DMS53 (cell line): ENCODE data around the gene TMEM243.
A peak's percentile ranks its signal among the peaks of the same experiment; 100 is the strongest.

ENCODE experiments used
- DNase-seq: peaks from one replicate; lab custom pipeline; 2025; lab: John Stamatoyannopoulos, UW

The TMEM243 gene

DNA sequence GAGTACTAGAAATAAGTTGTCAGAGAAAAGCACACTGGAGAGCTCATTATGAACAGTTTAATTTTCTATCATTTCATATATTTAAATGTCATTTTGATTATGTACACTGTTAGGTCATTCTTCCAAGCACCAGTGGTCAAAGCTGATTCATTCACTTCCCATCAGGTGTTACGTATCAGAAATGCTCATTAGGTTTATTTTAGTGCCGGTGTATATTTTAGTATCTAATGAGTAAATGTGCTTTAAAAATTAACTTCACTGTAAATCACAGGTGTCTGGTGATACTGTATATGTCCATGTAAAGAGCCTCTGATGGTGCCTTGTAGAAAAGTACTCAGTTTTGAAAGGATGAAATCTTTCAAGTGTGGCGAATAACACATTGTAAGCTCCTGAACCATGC is 63.7 kb downstream of the TMEM243 start:
- no peak for DNase-seq

DNA sequence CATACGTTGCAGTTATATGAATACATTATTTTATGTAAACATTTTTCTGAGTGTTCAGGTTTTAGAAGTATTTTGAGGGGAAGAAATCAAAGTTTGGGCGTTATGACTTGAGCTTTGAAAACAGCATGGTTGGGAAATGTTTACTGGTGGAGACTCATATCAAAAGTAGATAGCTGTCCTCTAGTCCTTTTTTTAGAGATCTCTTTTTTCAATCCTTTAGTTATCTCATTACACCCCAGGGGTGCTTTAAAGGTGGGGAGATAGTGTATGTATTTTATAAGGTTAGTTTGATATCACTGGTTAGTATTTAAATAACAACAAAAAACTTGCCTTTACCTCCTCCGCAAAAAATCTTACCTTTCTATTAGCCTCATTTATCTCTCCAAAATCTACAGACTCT is 65.0 kb downstream of the TMEM243 start:
- DNase-seq: no peak

DNA sequence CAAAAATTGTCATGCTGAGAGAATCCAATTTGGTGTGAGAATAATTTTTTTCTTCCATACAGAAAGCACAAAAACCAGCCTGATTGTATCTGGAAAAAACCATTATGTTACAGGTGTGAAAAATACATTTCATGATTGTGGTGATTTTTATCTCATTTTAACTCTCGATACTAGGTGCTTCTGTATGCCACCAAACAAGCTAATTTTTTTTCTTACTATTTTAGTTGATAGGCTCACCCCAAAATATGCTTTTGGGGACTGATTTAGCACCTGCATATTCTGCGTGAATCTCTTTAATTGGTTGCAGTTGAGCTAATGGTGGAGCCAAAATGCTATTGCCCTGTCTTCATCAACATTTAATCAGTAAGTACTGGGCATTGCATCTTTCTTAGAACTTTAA is 65.4 kb downstream of the TMEM243 start:
- no peak for DNase-seq

DNA sequence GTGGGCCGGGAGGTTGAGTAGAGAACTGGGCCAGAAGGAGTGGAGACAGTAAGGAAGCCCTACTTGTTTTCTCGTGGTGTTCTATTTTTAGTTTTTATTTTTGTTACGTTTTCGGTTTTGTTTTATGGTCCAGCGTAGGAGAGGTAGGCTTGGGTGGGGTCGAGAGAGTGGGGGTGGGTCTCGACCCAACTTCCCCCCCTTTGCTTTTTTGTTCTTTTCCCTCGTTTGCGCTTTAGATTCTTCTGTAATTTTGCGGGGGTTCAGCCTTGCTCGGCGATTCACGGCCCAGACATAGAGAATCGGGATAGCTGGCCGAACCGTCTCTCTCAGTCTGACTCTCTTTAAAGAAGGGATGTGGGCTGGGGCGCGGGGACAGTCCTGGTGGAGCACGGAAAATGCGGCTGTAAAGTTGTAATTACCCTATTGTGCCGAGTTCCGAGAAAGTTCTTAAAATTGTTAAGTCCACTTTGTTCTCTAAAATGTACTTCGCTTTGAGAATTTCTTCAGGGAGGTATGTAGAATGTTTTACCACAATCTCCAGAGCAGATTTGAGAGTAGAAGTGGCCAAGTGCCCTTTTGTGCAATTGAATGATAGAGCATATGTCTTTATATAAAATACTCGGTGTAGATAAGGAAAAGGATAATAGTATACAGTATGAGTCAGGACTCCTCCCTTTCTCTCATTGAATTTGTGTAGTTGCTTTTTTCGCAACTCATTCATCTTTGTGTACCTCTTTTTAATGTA is 66.5 kb downstream of the TMEM243 start:
- DNase-seq: peak; percentile 69

- DNase-seq: peak; percentile 100
Measured at GRCh38 chr7:87152112-87152896, 67.2 kb downstream of the TMEM243 start, which contains the start of gene DMTF1. DMTF1 (plus strand) TSS chr7:87152453; CDS start chr7:87164942, 12,489 bp downstream.

GRCh38 chr7:87151729-87152111 is 67.8 kb downstream of the TMEM243 start:
- DNase-seq: no peak

GRCh38 chr7:87151002-87151728 is 68.4 kb downstream of the TMEM243 start:
- peak; percentile 20 for DNase-seq

GRCh38 chr7:87148332-87148955 is 71.1 kb downstream of the TMEM243 start:
- DNase-seq: peak; percentile 70

DNA sequence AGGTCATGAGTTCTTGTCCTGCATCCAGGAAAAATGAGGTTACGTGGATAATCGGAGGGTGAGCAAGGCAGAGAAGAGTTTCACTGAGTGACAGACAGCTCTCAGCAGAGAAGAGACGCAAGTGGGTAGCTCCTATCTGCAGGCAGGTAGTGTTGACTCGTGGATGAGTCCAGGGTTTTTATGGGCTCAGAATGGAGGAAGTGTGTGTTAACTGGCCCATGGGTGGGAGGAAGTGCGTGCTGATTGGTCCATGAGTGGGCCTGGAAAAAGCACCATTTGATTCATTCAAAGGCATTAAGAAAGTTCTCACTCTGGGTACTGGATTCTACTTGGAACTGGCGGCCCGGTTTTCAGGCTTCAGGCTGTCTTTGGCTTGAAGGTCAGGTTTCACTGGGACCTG is 72.0 kb downstream of the TMEM243 start:
- DNase-seq: no peak

DNA sequence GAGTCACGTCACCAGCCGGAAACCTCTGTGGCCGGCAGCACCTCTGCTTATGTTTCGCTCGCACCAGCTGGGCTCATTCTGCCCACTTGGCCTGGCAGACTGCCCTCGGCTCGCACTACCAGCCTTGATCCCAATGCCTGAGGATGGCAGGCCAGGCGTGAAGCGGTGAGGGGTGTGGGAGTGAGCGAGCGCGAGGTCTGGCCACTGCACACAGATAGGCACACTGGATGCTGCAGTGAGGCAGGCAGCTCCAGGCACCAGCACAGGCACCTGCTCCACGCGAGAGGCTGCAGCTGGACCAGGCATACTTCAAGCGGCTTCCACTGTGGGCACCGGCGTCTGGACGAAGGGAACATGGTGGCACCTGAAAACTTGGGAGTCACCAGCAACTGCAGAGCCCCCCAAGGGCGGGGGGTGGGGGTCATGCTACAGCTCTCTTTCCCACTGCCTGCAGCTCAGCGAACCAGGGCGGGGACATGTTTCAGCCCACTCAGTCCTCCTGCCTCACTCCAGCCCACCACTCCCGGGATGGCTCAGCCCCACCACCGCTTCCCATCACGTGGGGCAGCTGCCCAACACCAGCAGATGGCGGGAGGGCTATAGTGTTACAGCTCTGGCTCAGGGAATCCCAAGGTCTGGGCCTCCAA is 72.7 kb downstream of the TMEM243 start:
- DNase-seq: no peak
